Renal cortical epithelial cell (primary cell): ENCODE results near the gene TPH2. TPM values are rescaled to one million over a fixed set of nuclear protein-coding genes. Genes with fewer than 3 reads are reported as not detected.

Experiments used
- total RNA-seq: library from RNA; depleted of rRNA; stranded (reverse); fragments of >200 nt; gene quantifications from 2 replicates; pipeline ENCODE4 v1.2.3, GENCODE V29; 2014

Gene TPH2
- total RNA-seq, 1 donor from 2014 or later = 0.05 TPM

Other genes starting within 250 kb of the TPH2 start
- gene RAB21, start 184.0 kb upstream of the TPH2 start, total RNA-seq = 41.8 and 78.7 TPM in 2 replicates
- gene TBC1D15, start 99.1 kb upstream of the TPH2 start, total RNA-seq = 10.1 and 49.9 TPM in 2 replicates